ENCODE measurements around the gene PTMS. TPM values are rescaled to one million over a fixed set of nuclear protein-coding genes. Genes with fewer than 3 reads are reported as not detected.

PTMS gene
- total and polyA plus RNA-seq, 2 donors (not counting 1 experiment from before 2014, with no cell fraction given), result 63.6 to 312 TPM

DNA sequence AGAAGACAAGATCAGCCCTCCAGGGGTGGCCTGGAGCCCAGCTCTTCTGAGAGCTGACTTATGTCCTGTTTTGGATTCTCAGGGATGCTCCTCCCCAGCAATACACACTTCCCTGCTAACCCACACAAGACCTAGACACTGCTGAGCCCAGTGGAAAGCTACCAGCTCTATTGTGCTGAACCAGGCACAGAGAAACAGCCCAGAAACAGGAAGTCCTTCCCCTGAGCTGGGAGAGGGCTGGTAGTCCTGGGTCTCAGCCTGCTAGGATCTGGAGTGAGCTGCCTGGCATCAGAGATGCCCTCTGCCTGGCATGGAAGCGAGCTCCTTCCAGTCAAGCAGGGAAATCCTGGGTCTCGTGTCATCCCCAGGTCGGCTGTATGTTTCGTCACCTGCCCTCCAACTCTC is 4.9 kb downstream of the PTMS start:
- Histone ChIP-seq H3K27me3 (ENCODE audit: control insufficient read depth, insufficient read depth, low read length) (no peaks in the 10 kb centered on the region), H3K4me3 (replicated peaks in 1 of 4; ENCODE audit: control extremely low read depth in 1 of 4, insufficient read depth in 1 of 4, low read depth in 3 of 4, low read length in 4 of 4) (no peak overlapping the region), H3K9ac (ENCODE audit: insufficient read depth, low read length) (no peak overlapping the region), H3K4me1 (ENCODE audit: control insufficient read depth, extremely low read depth, insufficient read depth, low read length) (peaks cover 21% of the 10 kb centered on the region), H3K9me3 (ENCODE audit: control insufficient read depth, insufficient read depth, low read depth, low read length) (no peaks in the 10 kb centered on the region), H2AFZ (ENCODE audit: low read length) (no peak overlapping the region), H3K4me2 (ENCODE audit: extremely low read depth, insufficient read depth, low read length) (no peak overlapping the region), H3K27ac (ENCODE audit: insufficient read depth, low read length) (no peak overlapping the region), H4K20me1 (ENCODE audit: control insufficient read depth, extremely low read depth, insufficient read depth, low read length) (peaks cover 7% of the 10 kb centered on the region), H3K36me3 (ENCODE audit: control insufficient read depth, insufficient read depth, low read length) (peaks cover 13% of the 10 kb centered on the region), H3K79me2 (ENCODE audit: control insufficient read depth, insufficient read depth, low read length) (peaks cover 34% of the 10 kb centered on the region)
- TF ChIP-seq, protein P1, sequence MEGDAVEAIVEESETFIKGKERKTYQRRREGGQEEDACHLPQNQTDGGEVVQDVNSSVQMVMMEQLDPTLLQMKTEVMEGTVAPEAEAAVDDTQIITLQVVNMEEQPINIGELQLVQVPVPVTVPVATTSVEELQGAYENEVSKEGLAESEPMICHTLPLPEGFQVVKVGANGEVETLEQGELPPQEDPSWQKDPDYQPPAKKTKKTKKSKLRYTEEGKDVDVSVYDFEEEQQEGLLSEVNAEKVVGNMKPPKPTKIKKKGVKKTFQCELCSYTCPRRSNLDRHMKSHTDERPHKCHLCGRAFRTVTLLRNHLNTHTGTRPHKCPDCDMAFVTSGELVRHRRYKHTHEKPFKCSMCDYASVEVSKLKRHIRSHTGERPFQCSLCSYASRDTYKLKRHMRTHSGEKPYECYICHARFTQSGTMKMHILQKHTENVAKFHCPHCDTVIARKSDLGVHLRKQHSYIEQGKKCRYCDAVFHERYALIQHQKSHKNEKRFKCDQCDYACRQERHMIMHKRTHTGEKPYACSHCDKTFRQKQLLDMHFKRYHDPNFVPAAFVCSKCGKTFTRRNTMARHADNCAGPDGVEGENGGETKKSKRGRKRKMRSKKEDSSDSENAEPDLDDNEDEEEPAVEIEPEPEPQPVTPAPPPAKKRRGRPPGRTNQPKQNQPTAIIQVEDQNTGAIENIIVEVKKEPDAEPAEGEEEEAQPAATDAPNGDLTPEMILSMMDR (conservative IDR thresholded peaks at IDR 0.05 in 1 of 2, IDR thresholded peaks at IDR 0.05 in 1 of 2; ENCODE audit: low read depth in 1 of 2, low read length in 2 of 2), result no peak
- TF ChIP-seq EZH2 (IDR thresholded peaks at IDR 0.05; ENCODE audit: low read length, missing control alignments), result no peak
- no peak for DNase-seq (ENCODE audit: low read depth in 2 of 2)

DNA sequence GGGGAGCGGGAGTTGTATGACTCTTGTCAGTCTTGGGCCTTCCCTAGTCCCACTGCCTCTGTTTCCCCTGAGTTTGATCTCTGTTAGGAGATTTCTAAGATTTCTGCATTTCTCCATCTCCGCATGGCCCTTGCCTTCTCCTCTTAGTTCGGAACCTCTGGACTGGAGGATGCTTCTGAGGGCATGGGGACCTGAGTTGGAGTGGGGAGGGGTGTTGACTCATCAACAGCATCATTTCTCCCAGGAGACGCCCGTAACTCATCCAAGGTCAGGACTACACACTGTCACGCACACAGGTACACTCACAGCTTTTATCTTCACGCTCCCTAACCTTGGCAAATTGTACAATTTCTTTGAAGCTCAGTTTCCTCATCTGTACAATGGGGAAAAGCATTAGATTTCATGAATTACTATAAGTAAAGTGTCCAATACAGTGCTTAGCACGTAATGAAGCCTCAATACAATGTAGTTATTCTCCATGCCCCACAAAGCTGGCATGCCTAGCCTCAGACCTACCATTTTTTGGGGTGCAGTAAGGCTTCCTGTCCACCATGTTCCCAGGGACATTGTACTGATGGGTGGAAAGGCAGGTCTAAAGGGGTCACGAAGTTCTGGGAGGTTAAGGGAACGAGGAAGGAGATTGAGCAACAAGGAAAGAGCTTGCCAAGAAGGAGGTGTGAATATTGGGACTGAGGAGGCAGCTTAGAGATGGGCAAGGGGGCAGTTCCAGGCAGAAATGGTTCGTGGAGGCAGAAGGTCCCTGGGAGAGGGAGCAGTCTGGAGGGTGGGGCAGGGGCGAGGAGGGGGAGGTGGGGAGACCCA is 5.6 kb downstream of the PTMS start:
- no peak for TF ChIP-seq EZH2 (IDR thresholded peaks at IDR 0.05; ENCODE audit: low read length, missing control alignments)
- TF ChIP-seq, protein P1 (conservative IDR thresholded peaks at IDR 0.05 in 1 of 2, IDR thresholded peaks at IDR 0.05 in 1 of 2; ENCODE audit: low read depth in 1 of 2, low read length in 2 of 2), result no peak
- Histone ChIP-seq H3K4me2 (ENCODE audit: extremely low read depth, insufficient read depth, low read length) (peak overlapping the region; percentile 35), H3K9me3 (ENCODE audit: control insufficient read depth, insufficient read depth, low read depth, low read length) (no peaks in the 10 kb centered on the region), H3K9ac (ENCODE audit: insufficient read depth, low read length) (no peak overlapping the region), H3K79me2 (ENCODE audit: control insufficient read depth, insufficient read depth, low read length) (peaks cover 33% of the 10 kb centered on the region), H3K4me1 (ENCODE audit: control insufficient read depth, extremely low read depth, insufficient read depth, low read length) (peaks cover 21% of the 10 kb centered on the region), H2AFZ (ENCODE audit: low read length) (no peak overlapping the region), H3K27me3 (ENCODE audit: control insufficient read depth, insufficient read depth, low read length) (no peaks in the 10 kb centered on the region), H3K4me3 (replicated peaks in 1 of 4; ENCODE audit: control extremely low read depth in 1 of 4, insufficient read depth in 1 of 4, low read depth in 3 of 4, low read length in 4 of 4) (no peak overlapping the region), H3K27ac (ENCODE audit: insufficient read depth, low read length) (no peak overlapping the region), H3K36me3 (ENCODE audit: control insufficient read depth, insufficient read depth, low read length) (peaks cover 13% of the 10 kb centered on the region), H4K20me1 (ENCODE audit: control insufficient read depth, extremely low read depth, insufficient read depth, low read length) (peaks cover 7% of the 10 kb centered on the region)
- no peak for DNase-seq (ENCODE audit: low read depth in 2 of 2)

DNA sequence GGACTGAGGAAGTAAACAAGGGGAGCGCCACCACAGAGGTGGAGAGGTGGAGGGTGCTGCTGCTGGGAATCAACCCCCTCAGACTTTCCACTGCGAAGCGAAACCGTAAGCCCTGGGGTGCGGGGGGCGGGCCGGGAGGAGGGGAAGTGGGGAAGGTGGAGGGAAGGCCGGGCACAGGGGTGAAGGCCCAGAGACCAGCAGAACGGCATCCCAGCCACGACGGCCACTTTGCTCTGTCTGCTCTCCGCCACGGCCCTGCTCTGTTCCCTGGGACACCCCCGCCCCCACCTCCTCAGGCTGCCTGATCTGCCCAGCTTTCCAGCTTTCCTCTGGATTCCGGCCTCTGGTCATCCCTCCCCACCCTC is 6.2 kb downstream of the PTMS start, which contains the start of gene LAG3:
Gene LAG3, plus strand, starts transcription at position 190 of the 365 bp plus-strand sequence. CDS start 333 bp downstream, outside the sequence.
- Histone ChIP-seq H3K4me2 (ENCODE audit: extremely low read depth, insufficient read depth, low read length) (peak within 1 kb of the TSS; percentile 35), H2AFZ (ENCODE audit: low read length) (no peak within 1 kb of the TSS), H4K20me1 (ENCODE audit: control insufficient read depth, extremely low read depth, insufficient read depth, low read length) (peaks cover 7% of the 10 kb centered on the region), H3K79me2 (ENCODE audit: control insufficient read depth, insufficient read depth, low read length) (peaks cover 27% of the 10 kb centered on the region), H3K4me3 (replicated peaks in 1 of 4; ENCODE audit: control extremely low read depth in 1 of 4, insufficient read depth in 1 of 4, low read depth in 3 of 4, low read length in 4 of 4) (no peak within 1 kb of the TSS), H3K36me3 (ENCODE audit: control insufficient read depth, insufficient read depth, low read length) (peaks cover 13% of the 10 kb centered on the region), H3K27ac (ENCODE audit: insufficient read depth, low read length) (no peak within 1 kb of the TSS), H3K4me1 (ENCODE audit: control insufficient read depth, extremely low read depth, insufficient read depth, low read length) (peaks cover 21% of the 10 kb centered on the region), H3K9ac (ENCODE audit: insufficient read depth, low read length) (no peak within 1 kb of the TSS), H3K9me3 (ENCODE audit: control insufficient read depth, insufficient read depth, low read depth, low read length) (no peaks in the 10 kb centered on the region), H3K27me3 (ENCODE audit: control insufficient read depth, insufficient read depth, low read length) (no peaks in the 10 kb centered on the region)
- no peak for TF ChIP-seq EZH2 (IDR thresholded peaks at IDR 0.05; ENCODE audit: low read length, missing control alignments)
- TF ChIP-seq, protein P1 (conservative IDR thresholded peaks at IDR 0.05 in 1 of 2, IDR thresholded peaks at IDR 0.05 in 1 of 2; ENCODE audit: low read depth in 1 of 2, low read length in 2 of 2), result no peak
- DNase-seq (ENCODE audit: low read depth in 2 of 2), result no peak

All from fibroblast of lung (primary cell).